GM12801 (cell line): ENCODE data around the gene NPHP1.

Experiments
- CTCF ChIP-seq: IDR thresholded peaks from one replicate; pipeline ENCODE4 v1.5.1; 2011; ENCODE audit warnings: control low read depth; ENCODE audit not compliant: insufficient read length; ENCODE audit errors: extremely low read depth

Gene NPHP1

GRCh38 chr2:110215091-110215490 is 10.3 kb upstream of the NPHP1 start:
- no peak for TF ChIP-seq CTCF

GRCh38 chr2:110211938-110212858 is 7.4 kb upstream of the NPHP1 start, which contains the start of gene MTLN:
Gene MTLN (minus strand): TSS chr2:110212547. CDS start chr2:110212525, 22 bp downstream.
- no peak for TF ChIP-seq CTCF

GRCh38 chr2:110205660-110206455 is 1.0 kb upstream of the NPHP1 start:
- no peak for TF ChIP-seq CTCF

GRCh38 chr2:110198016-110198415 is 6.8 kb downstream of the NPHP1 start:
- no peak for TF ChIP-seq CTCF

GRCh38 chr2:110197452-110197851 is 7.4 kb downstream of the NPHP1 start:
- no peak for TF ChIP-seq CTCF

GRCh38 chr2:110182449-110182848 is 22.4 kb downstream of the NPHP1 start:
- TF ChIP-seq CTCF: no peak

- no peak for TF ChIP-seq CTCF
Measured at GRCh38 chr2:110180036-110180435, 24.8 kb downstream of the NPHP1 start.
